22Rv1 (cell line): ENCODE data around the gene GBA3.

Source experiments
- ZFX ChIP-seq: fragments of 450-650 bp; IDR thresholded peaks from 2 replicates; pipeline ENCODE4 v1.6.1; 2017; ENCODE audit warnings: antibody characterized with exemption, borderline replicate concordance
- TF ChIP-seq, protein P1 (sequence below): fragments of 450-650 bp; IDR thresholded peaks from 2 replicates; pipeline ENCODE4 v1.5.1; 2017; ENCODE audit warnings: mild to moderate bottlenecking

DNA sequence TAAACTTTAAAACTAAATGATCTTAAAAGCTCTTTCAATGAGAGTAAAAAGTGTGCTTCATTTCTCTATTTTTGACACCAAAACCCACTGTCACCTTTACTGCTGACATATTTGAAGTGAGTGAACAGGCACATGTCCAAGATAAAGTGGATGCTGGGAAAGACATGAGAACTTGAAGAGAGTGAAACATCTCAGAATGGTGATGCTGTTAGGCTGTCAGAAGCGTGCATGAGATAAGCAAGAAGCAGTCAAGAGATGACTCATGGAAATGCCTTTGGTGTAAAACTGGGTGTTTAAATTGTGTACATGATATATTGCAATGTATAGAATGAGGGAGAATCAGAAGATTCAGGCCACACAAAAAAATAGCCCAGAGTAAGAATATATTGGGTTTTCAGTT is 21.8 kb upstream of the GBA3 start:
- TF ChIP-seq, protein P1, sequence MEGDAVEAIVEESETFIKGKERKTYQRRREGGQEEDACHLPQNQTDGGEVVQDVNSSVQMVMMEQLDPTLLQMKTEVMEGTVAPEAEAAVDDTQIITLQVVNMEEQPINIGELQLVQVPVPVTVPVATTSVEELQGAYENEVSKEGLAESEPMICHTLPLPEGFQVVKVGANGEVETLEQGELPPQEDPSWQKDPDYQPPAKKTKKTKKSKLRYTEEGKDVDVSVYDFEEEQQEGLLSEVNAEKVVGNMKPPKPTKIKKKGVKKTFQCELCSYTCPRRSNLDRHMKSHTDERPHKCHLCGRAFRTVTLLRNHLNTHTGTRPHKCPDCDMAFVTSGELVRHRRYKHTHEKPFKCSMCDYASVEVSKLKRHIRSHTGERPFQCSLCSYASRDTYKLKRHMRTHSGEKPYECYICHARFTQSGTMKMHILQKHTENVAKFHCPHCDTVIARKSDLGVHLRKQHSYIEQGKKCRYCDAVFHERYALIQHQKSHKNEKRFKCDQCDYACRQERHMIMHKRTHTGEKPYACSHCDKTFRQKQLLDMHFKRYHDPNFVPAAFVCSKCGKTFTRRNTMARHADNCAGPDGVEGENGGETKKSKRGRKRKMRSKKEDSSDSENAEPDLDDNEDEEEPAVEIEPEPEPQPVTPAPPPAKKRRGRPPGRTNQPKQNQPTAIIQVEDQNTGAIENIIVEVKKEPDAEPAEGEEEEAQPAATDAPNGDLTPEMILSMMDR: no peak
- TF ChIP-seq ZFX: no peak
